Tibial nerve (tissue), 4 donors: Measurements from ENCODE around the gene RASSF8. TPM values are rescaled to one million over a fixed set of nuclear protein-coding genes. Genes with fewer than 3 reads are reported as not detected.

Experiments
- DNase-seq, 2 donors: peaks; one replicate each; pipeline ENCODE4 v3.0.0-alpha.2; 2019; ENCODE audit warnings: low spot score in 2 of 2
- H3K27ac ChIP-seq, 4 donors: fragments of 200-600 bp; sonication (generic) in 3 of 4; one replicate each; pipeline ENCODE4 v1.5.1; 2017 to 2019; ENCODE audit warnings: mild to moderate bottlenecking in 1 of 4
- H3K27me3 ChIP-seq, 2 donors: fragments of 200-600 bp; sonication (generic) in 1 of 2; one replicate each; pipeline versions ENCODE4 v1.5.1 to v1.6.0; 2017 to 2019
- H3K36me3 ChIP-seq, 3 donors: fragments of 200-600 bp; sonication (generic); one replicate each; pipeline ENCODE4 v1.5.1; 2018 to 2019
- H3K4me1 ChIP-seq, 4 donors: fragments of 200-600 bp; sonication (generic) in 3 of 4; one replicate each; pipeline ENCODE4 v1.5.1; 2017 to 2019
- H3K4me3 ChIP-seq, 4 donors: fragments of 200-600 bp; sonication (generic) in 3 of 4; one replicate each; pipeline ENCODE4 v1.5.1; 2017 to 2019; ENCODE audit warnings: mild to moderate bottlenecking in 1 of 4, moderate library complexity in 1 of 4
- H3K9me3 ChIP-seq, 4 donors: fragments of 200-600 bp; sonication (generic) in 3 of 4; one replicate each; pipeline ENCODE4 v1.5.1; 2017 to 2019
- CTCF ChIP-seq, 5 experiments: fragments of 200-600 bp in 3 of 5; fragments of 450-650 bp in 2 of 5; sonication (generic) in 3 of 5; IDR thresholded peaks; one replicate each; pipeline ENCODE4 v1.5.1; 2016 to 2019; ENCODE audit warnings: antibody characterized with exemption in 5 of 5, mild to moderate bottlenecking in 3 of 5, moderate library complexity in 2 of 5
- EP300 ChIP-seq, 2 donors: sonication (generic); formaldehyde crosslinking; IDR thresholded peaks; one replicate each; pipeline ENCODE4 v1.6.1; 2017; ENCODE audit warnings: antibody characterized with exemption in 2 of 2, mild to moderate bottlenecking in 1 of 2
- POLR2A ChIP-seq, 2 donors: fragments of 450-650 bp; IDR thresholded peaks; one replicate each; pipeline ENCODE4 v1.6.1; 2017; ENCODE audit warnings: antibody characterized with exemption in 2 of 2, mild to moderate bottlenecking in 2 of 2, moderate library complexity in 2 of 2
- WGBS, 2 donors: methylation state at CpG; one replicate each; pipeline ENCODE4 v1.1.5; 2018; 5-methylcytosine and 5-hydroxymethylcytosine counted together
- total RNA-seq, 4 donors: library from RNA; depleted of rRNA; stranded (reverse); fragments of >200 nt; gene quantifications; one replicate each; pipeline ENCODE4 v1.1.0, GENCODE V29; 2016

The RASSF8 gene
- total RNA-seq, 4 donors from 2014 or later: 42.9 to 87.2 (median 76.1) TPM

DNA sequence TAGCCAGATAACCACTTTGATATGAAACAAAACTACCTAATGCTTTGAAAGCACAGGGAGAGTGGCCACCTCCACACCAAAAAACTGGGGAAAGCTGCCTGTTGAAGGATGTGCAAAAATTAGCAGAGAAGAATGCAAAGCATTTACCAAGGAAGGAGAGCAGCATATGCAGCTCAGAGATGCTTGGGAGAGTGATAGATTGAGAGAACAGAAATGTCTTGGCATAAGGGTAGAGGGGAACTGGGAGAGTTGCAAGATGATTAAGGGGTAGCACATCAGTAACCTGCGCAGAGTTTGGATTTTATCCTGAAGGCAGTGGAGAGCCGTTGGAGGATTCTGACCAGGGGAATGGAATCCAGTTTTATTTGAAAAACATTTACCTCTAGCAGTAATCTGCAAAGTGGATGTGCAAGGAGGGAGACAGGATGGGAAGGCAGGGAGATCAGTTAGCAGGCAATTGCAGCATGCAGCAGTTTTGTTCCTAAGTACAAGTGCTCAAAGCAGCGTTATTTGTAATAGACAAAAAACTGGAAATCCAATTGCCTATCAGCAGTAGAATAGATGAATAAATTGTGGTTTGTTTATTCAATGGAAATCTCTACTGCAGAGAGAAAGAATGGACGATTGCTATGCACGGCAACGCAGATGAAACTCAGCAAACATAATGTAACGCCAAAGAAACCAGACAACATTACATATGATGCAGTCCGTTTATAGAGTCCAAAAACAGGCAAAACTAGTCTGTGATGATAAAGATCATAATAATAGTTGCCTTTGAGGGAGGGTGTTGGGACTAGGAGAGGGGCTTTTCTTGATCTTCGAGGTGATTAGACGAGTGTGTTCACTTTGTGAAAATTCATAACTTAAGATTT, 84.9 kb downstream of the RASSF8 start:
- H3K9me3 ChIP-seq: no peaks in the 10 kb centered on the region
- 43 to 44% methylated on average over 10 of the region's 10 CpGs for WGBS, 2 donors
- no peaks in the 10 kb centered on the region for H3K27me3 ChIP-seq
- no peak for DNase-seq
- peaks cover 0 to 66% (median 4%) of the 10 kb centered on the region in 4 donors for H3K4me1 ChIP-seq
- H3K27ac ChIP-seq: no peak overlapping the region
- H3K4me3 ChIP-seq: no peak overlapping the region
- TF ChIP-seq EP300 (IDR thresholded peaks at IDR 0.05) (no peak), CTCF (IDR thresholded peaks at IDR 0.05) (no peak), POLR2A (IDR thresholded peaks at IDR 0.05) (no peak)
- no peaks in the 10 kb centered on the region for H3K36me3 ChIP-seq

DNA sequence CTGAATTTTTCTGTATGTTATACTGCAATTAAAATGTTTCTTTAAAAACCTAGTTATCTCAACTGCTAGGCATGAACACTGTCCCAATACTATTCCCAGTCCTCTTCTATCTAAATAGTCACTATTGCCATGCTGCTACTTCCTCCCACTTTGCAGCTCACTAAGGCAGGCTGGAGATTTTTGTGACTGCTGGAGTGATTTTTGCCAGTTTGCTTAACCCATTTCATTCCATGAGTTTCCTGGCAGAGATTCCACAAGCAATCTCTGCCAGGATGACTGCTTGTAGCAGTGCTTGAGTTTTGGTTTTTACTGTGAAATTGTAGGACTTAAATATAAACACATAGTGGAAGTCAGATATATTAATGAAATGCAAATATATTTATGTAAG, 85.5 kb downstream of the RASSF8 start:
- Histone ChIP-seq H3K27me3 (no peaks in the 10 kb centered on the region), H3K9me3 (no peaks in the 10 kb centered on the region), H3K27ac (no peak overlapping the region), H3K4me1 (peaks cover 0 to 61% (median 3%) of the 10 kb centered on the region in 4 donors), H3K36me3 (no peaks in the 10 kb centered on the region), H3K4me3 (no peak overlapping the region)
- no peak for DNase-seq
- TF ChIP-seq CTCF (IDR thresholded peaks at IDR 0.05) (no peak), EP300 (IDR thresholded peaks at IDR 0.05) (no peak), POLR2A (IDR thresholded peaks at IDR 0.05) (no peak)

DNA sequence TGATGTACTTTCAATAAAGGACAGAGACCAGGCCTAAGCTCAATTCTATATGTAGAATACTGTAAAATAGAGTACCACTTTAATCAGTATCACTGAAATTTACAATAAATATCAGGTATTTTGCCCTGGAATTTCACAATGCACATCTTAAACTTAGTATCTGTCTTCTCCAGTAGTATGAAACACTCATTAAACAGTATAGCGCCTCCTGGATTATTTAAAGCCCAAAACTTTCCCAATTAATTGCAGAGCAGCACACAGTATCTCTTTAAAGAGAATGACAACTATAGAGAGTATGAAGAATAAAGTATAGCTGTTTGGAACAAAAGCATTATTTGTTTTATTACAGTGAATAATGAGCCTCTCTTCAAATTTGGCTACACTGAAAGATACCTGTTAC, 86.1 kb downstream of the RASSF8 start:
- no peak for DNase-seq
- Histone ChIP-seq H3K4me1 (peaks cover 0 to 57% (median 3%) of the 10 kb centered on the region in 4 donors), H3K27me3 (no peaks in the 10 kb centered on the region), H3K4me3 (no peak overlapping the region), H3K9me3 (no peaks in the 10 kb centered on the region), H3K27ac (no peak overlapping the region), H3K36me3 (no peaks in the 10 kb centered on the region)
- no peak for TF ChIP-seq CTCF (IDR thresholded peaks at IDR 0.05)
- TF ChIP-seq EP300 (IDR thresholded peaks at IDR 0.05): no peak
- TF ChIP-seq POLR2A (IDR thresholded peaks at IDR 0.05): no peak
- WGBS, 2 donors: 94 to 95% methylated on average over 1 of the region's 1 CpG

GRCh38 chr12:26046203-26046602, 87.7 kb downstream of the RASSF8 start:
- Histone ChIP-seq H3K27ac (no peak overlapping the region), H3K4me1 (peaks cover 0 to 57% (median 3%) of the 10 kb centered on the region in 4 donors)
- TF ChIP-seq CTCF (IDR thresholded peaks at IDR 0.05) (no peak), POLR2A (IDR thresholded peaks at IDR 0.05) (no peak), EP300 (IDR thresholded peaks at IDR 0.05) (no peak)

DNA sequence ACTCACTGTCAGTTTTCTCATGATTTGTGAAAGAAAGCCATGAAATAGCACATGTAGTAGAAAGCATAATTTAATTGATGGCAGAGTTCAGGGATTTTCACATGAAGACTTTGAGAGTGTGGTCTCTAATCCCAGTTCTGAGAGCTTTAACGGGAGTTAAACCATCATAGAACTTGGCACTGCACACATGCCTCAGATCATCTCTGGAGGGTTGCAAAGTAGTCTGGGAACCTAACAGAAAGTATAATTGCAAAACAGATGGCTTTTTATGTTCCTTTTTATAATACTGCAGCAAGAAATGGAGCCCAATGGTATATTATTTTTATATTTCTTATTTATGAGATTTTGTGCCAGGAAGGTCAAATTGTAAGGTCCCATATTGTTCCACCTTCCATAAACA, 88.4 kb downstream of the RASSF8 start:
- 14 to 36% methylated on average over 1 of the region's 1 CpG for whole genome bisulfite sequencing, 2 donors
- no peak for DNase-seq
- H3K9me3 ChIP-seq: no peaks in the 10 kb centered on the region
- H3K36me3 ChIP-seq: no peaks in the 10 kb centered on the region
- H3K4me3 ChIP-seq: no peak overlapping the region
- H3K27me3 ChIP-seq: no peaks in the 10 kb centered on the region
- no peak overlapping the region for H3K27ac ChIP-seq
- peaks cover 0 to 56% (median 3%) of the 10 kb centered on the region in 4 donors for H3K4me1 ChIP-seq
- TF ChIP-seq EP300 (IDR thresholded peaks at IDR 0.05) (no peak), CTCF (IDR thresholded peaks at IDR 0.05) (no peak), POLR2A (IDR thresholded peaks at IDR 0.05) (no peak)

More at GRCh38 chr12:26046203-26046602, 87.7 kb downstream of the RASSF8 start:
- Histone ChIP-seq H3K4me3 (no peak overlapping the region), H3K27me3 (no peaks in the 10 kb centered on the region), H3K9me3 (no peaks in the 10 kb centered on the region), H3K36me3 (no peaks in the 10 kb centered on the region)
- DNase-seq: no peak
